HepG2 (cell line): ENCODE data around the gene SAP130.

Experiments used
- CAMTA2 ChIP-seq: sonication (generic); formaldehyde crosslinking; IDR thresholded peaks from 2 replicates; pipeline ENCODE4 v1.4.0; 2020; ENCODE audit warnings: mild to moderate bottlenecking, missing genetic modification reagents, borderline replicate concordance
- CTCF ChIP-seq: sonication (generic); formaldehyde crosslinking; IDR thresholded peaks from 2 replicates; pipeline ENCODE4 v1.5.0; 2020; ENCODE audit warnings: mild to moderate bottlenecking, missing genetic modification reagents, moderate library complexity
- HNRNPLL ChIP-seq: fragments of 200-400 bp; formaldehyde crosslinking; IDR thresholded peaks from 2 replicates; pipeline ENCODE4 v1.6.1; 2017; ENCODE audit warnings: mild to moderate bottlenecking, low read depth, low read length; ENCODE audit not compliant: poor library complexity, severe bottlenecking
- MNT ChIP-seq: fragments of 450-650 bp; IDR thresholded peaks from 2 replicates; pipeline ENCODE4 v1.6.1; 2016
- SALL1 ChIP-seq: sonication (generic); formaldehyde crosslinking; IDR thresholded peaks from 2 replicates; pipeline ENCODE4 v1.8.0; 2022; ENCODE audit warnings: mild to moderate bottlenecking, missing genetic modification reagents
- SIN3A ChIP-seq: IDR thresholded peaks from 2 replicates; pipeline ENCODE4 v1.6.1; 2011; ENCODE audit warnings: low read depth, mild to moderate bottlenecking, control low read depth, low read length, borderline replicate concordance
- ZNF224 ChIP-seq: sonication (generic); formaldehyde crosslinking; IDR thresholded peaks from 2 replicates; pipeline ENCODE4 v1.5.0; 2020; ENCODE audit warnings: mild to moderate bottlenecking, missing genetic modification reagents
- ZNF724P ChIP-seq: sonication (generic); formaldehyde crosslinking; IDR thresholded peaks from 2 replicates; pipeline ENCODE4 v1.8.0; 2022; ENCODE audit warnings: missing genetic modification reagents, borderline replicate concordance
- TF ChIP-seq, protein P1 (sequence below): sonication (generic); formaldehyde crosslinking; IDR thresholded peaks from 2 replicates; pipeline ENCODE4 v1.5.1; 2020; ENCODE audit warnings: mild to moderate bottlenecking, missing genetic modification reagents, borderline replicate concordance
- TF ChIP-seq, protein P2 (sequence below): IDR thresholded peaks from 2 replicates; pipeline ENCODE4 v1.6.1; 2012; ENCODE audit warnings: inconsistent platforms

DNA sequence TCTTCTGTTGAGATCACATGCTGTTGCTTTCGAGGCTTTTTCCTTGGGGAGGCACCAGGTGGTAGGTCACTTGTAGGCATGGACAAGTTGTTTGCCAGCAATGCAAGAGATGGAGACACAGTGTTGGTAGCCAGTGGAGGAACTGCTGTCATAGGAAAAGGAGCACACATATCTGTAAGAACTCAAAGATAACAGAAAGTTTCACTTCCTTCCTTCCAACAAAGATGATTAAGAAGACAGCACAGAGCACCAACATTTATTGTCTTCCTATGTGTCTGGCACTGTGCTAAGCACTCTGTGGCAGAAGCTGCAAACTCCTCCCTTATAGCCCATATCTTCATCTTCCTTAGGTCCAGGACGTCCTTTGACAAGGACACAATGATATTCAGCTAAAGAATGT is 77.6 kb downstream of the SAP130 start:
- TF ChIP-seq SIN3A (no peak), CAMTA2 (CRISPR knock-in tag) (no peak), CTCF (CRISPR knock-in tag) (no peak), ZNF724P (CRISPR knock-in tag) (no peak), ZNF224 (CRISPR knock-in tag) (no peak), MNT (no peak), HNRNPLL (no peak), SALL1 (CRISPR knock-in tag) (no peak)
- TF ChIP-seq, protein P1, sequence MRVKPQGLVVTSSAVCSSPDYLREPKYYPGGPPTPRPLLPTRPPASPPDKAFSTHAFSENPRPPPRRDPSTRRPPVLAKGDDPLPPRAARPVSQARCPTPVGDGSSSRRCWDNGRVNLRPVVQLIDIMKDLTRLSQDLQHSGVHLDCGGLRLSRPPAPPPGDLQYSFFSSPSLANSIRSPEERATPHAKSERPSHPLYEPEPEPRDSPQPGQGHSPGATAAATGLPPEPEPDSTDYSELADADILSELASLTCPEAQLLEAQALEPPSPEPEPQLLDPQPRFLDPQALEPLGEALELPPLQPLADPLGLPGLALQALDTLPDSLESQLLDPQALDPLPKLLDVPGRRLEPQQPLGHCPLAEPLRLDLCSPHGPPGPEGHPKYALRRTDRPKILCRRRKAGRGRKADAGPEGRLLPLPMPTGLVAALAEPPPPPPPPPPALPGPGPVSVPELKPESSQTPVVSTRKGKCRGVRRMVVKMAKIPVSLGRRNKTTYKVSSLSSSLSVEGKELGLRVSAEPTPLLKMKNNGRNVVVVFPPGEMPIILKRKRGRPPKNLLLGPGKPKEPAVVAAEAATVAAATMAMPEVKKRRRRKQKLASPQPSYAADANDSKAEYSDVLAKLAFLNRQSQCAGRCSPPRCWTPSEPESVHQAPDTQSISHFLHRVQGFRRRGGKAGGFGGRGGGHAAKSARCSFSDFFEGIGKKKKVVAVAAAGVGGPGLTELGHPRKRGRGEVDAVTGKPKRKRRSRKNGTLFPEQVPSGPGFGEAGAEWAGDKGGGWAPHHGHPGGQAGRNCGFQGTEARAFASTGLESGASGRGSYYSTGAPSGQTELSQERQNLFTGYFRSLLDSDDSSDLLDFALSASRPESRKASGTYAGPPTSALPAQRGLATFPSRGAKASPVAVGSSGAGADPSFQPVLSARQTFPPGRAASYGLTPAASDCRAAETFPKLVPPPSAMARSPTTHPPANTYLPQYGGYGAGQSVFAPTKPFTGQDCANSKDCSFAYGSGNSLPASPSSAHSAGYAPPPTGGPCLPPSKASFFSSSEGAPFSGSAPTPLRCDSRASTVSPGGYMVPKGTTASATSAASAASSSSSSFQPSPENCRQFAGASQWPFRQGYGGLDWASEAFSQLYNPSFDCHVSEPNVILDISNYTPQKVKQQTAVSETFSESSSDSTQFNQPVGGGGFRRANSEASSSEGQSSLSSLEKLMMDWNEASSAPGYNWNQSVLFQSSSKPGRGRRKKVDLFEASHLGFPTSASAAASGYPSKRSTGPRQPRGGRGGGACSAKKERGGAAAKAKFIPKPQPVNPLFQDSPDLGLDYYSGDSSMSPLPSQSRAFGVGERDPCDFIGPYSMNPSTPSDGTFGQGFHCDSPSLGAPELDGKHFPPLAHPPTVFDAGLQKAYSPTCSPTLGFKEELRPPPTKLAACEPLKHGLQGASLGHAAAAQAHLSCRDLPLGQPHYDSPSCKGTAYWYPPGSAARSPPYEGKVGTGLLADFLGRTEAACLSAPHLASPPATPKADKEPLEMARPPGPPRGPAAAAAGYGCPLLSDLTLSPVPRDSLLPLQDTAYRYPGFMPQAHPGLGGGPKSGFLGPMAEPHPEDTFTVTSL (CRISPR knock-in tag) = no peak
- TF ChIP-seq, protein P2, sequence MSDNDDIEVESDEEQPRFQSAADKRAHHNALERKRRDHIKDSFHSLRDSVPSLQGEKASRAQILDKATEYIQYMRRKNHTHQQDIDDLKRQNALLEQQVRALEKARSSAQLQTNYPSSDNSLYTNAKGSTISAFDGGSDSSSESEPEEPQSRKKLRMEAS = no peak
